GM12875 (cell line): ENCODE results near the gene FAM117A.

Experiments
- H3K4me3 ChIP-seq: one replicate; pipeline ENCODE4 v1.5.1; 2011; ENCODE audit warnings: low read depth, low read length, control low read depth
- TF ChIP-seq, protein P1 (sequence below): IDR thresholded peaks from 2 replicates; pipeline ENCODE4 v1.5.1; 2011; ENCODE audit warnings: low read depth, mild to moderate bottlenecking, control low read depth, inconsistent platforms, low read length, moderate library complexity, borderline replicate concordance; ENCODE audit not compliant: insufficient read depth

The FAM117A gene

DNA sequence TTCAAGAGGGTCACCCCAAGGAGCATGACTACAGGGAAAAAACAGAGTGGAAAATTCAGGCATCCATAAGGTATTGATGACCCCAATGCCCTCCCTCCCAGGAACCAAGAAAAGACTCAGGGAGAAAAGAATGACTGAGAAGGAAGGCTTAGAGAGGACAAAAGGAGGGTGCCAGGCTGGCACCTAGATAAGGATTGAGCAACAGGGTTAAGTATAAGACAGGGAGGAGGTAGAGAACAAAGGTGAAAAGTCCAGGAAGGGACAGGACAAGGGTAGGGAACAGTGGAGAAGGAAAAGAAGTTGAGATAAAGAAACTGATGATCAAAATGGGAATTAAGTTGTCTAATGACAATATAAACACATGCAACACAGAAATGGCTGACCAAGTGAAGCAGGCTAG, 58.7 kb downstream of the FAM117A start:
- H3K4me3 ChIP-seq = no peak overlapping the region
- TF ChIP-seq, protein P1, sequence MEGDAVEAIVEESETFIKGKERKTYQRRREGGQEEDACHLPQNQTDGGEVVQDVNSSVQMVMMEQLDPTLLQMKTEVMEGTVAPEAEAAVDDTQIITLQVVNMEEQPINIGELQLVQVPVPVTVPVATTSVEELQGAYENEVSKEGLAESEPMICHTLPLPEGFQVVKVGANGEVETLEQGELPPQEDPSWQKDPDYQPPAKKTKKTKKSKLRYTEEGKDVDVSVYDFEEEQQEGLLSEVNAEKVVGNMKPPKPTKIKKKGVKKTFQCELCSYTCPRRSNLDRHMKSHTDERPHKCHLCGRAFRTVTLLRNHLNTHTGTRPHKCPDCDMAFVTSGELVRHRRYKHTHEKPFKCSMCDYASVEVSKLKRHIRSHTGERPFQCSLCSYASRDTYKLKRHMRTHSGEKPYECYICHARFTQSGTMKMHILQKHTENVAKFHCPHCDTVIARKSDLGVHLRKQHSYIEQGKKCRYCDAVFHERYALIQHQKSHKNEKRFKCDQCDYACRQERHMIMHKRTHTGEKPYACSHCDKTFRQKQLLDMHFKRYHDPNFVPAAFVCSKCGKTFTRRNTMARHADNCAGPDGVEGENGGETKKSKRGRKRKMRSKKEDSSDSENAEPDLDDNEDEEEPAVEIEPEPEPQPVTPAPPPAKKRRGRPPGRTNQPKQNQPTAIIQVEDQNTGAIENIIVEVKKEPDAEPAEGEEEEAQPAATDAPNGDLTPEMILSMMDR = no peak

GRCh38 chr17:49703557-49704277, 60.2 kb downstream of the FAM117A start:
- H3K4me3 ChIP-seq = no peak overlapping the region
- TF ChIP-seq, protein P1 = peak; percentile 46; the same call in 1 of the 2 replicates

- no peak overlapping the region for H3K4me3 ChIP-seq
- TF ChIP-seq, protein P1 = no peak
Measured at GRCh38 chr17:49700960-49701359, 63.0 kb downstream of the FAM117A start.

GRCh38 chr17:49699966-49700575, 63.9 kb downstream of the FAM117A start:
- TF ChIP-seq, protein P1 = no peak
- H3K4me3 ChIP-seq = no peak overlapping the region

- H3K4me3 ChIP-seq = no peak overlapping the region
- TF ChIP-seq, protein P1 = no peak
Measured at GRCh38 chr17:49698005-49698404, 65.9 kb downstream of the FAM117A start.

DNA sequence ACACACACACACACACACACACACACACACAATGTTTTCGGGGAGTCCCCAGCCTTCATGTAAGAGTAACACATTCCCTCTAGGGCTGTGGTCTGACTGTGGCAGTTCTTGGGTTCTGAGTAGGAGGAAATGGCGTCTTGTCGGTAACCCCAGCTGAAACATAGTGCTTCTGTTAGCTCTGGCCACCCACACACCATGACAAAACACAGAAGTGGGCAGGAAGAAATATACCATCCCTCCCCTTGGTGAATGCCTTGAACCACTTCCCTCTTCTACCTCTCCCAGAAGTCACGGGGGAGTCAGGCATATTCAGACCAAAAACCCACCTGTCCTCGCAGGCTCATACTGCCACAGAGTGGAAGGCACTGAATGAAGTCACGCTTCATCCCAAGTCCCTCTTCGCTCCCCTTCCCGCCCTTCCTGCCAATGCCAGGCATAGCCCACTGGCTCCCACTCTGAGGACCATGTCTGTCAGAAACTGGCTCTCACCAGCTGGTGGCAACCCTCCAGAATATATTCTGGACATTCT, 67.6 kb downstream of the FAM117A start:
- TF ChIP-seq, protein P1 = no peak
- no peak overlapping the region for H3K4me3 ChIP-seq
